ENCODE measurements around the gene NAV2. TPM values are rescaled to one million over a fixed set of nuclear protein-coding genes. Genes with fewer than 3 reads are reported as not detected.

The NAV2 gene
- total and polyA plus RNA-seq, 2 donors = 2.0 to 5.8 TPM

DNA sequence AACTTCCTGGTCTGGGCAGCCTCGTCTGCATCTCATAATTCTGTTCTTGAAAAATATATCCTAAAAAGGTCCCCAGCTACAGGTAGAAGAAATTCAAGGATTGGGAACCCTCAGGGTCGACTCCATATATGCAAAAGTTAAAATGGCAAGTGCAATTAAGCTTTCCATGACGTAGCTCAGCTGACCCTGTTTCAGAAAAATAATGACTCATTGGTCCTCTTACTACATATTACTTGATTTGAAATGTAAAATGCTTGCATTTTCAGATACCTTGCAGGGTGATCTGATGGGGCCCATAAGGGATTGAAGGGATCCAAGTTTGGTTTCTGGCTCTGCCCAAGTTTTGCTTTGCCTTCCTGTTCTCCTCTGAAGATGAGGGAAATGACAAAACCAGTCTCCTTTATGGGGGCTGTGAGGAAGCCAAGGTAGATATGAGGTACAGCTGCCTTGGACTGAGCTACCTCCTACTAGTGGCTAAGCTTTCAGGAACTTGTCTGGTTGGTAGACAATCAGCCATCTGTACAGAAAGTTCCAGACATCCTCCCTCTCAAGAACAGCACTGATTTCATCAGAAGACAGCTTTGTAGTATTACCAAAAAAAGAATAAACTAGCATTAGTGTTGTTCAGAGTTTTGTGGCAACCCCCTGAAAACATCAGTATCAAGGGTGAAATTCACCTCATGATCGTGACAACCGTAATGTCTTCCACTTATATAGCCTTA lies 270.3 kb downstream of the NAV2 start:
- no peak overlapping the region for H3K4me3 ChIP-seq (ENCODE audit: low read length in 2 of 2)

DNA sequence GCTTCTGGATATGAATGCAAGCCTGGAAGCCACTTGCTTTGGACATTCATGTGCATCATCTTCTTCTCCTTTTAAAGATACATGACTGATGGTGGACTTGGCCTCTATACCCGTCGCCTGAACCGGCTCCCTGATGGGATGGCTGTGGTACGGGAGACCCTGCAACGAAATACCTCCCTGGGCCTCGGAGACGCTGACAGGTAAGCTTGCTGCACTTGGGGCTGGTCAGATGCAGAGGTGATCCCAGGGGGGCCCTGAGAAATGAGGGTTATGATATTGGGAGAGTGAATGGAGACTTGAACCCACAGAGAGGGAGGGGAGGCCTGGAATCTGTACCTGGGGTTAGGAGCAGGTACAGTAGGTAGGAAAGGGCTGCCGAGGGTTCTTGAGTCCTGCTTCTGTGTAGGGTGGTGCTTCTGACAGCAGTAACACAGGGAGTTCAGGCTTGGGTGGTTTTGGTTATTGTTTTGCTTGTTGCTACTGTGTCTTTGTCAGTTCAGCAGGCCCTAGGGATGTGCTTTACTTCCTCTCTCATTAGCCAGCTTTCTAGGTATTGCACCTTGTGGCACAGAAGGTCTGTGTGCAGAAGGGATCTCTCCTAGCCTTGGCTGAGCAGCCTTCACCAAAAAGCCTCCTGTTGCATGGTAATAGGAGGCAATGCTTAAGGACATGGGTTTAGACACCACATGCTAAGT lies 271.6 kb downstream of the NAV2 start:
- WGBS = 96% methylated on average over 8 of the region's 8 CpGs
- Histone ChIP-seq H3K4me1 (ENCODE audit: control insufficient read depth in 2 of 2, insufficient read depth in 2 of 2, low read length in 2 of 2) (peaks cover 0 to 5% of the 10 kb centered on the region in 2 donors), H3K27me3 (ENCODE audit: control insufficient read depth in 2 of 2, insufficient read depth in 1 of 2, low read length in 1 of 2) (no peaks in the 10 kb centered on the region), H3K9me3 (ENCODE audit: control insufficient read depth in 2 of 2, insufficient read depth in 1 of 2, low read length in 1 of 2) (no peaks in the 10 kb centered on the region), H3K36me3 (ENCODE audit: control insufficient read depth in 2 of 2, insufficient read depth in 2 of 2, low read length in 1 of 2) (no peaks in the 10 kb centered on the region), H3K4me3 (ENCODE audit: low read length in 2 of 2) (no peak overlapping the region), H3K27ac (ENCODE audit: low read depth in 1 of 2, low read length in 1 of 2) (no peak overlapping the region)
- DNase-seq (ENCODE audit: low read depth in 6 of 9, low spot score in 9 of 9) = no peak

More for the DNA sequence above, 270.3 kb downstream of the NAV2 start:
- Histone ChIP-seq H3K9me3 (ENCODE audit: control insufficient read depth in 2 of 2, insufficient read depth in 1 of 2, low read length in 1 of 2) (no peaks in the 10 kb centered on the region), H3K27ac (ENCODE audit: low read depth in 1 of 2, low read length in 1 of 2) (no peak overlapping the region), H3K27me3 (ENCODE audit: control insufficient read depth in 2 of 2, insufficient read depth in 1 of 2, low read length in 1 of 2) (no peaks in the 10 kb centered on the region), H3K36me3 (ENCODE audit: control insufficient read depth in 2 of 2, insufficient read depth in 2 of 2, low read length in 1 of 2) (no peaks in the 10 kb centered on the region), H3K4me1 (ENCODE audit: control insufficient read depth in 2 of 2, insufficient read depth in 2 of 2, low read length in 2 of 2) (peaks cover 0 to 6% of the 10 kb centered on the region in 2 donors)
- WGBS = 88% methylated on average over 5 of the region's 5 CpGs
- no peak for DNase-seq (ENCODE audit: low read depth in 6 of 9, low spot score in 9 of 9)

DNA sequence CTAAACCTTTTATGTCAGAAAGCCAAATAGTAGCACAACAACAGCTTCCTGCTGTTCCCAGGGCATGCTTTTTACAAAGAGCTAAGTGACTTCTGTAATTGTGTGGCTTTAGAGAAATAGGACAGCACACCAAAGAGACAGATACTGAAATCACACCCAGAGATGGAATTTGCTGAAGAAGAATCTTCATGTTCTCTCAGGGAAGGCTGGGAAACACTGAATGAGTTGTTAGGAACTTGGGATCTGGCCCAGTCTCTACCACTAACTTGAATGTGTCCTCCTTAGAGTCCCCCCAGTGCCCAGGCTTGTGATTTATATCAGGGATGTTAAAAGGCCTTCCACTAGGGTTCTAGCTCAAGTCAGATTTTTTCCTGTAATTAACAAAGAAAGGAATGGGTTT lies 272.5 kb downstream of the NAV2 start:
- no peaks in the 10 kb centered on the region for H3K4me1 ChIP-seq (ENCODE audit: control insufficient read depth in 2 of 2, insufficient read depth in 2 of 2, low read length in 2 of 2)
- no peak overlapping the region for H3K4me3 ChIP-seq (ENCODE audit: low read length in 2 of 2)
- no peaks in the 10 kb centered on the region for H3K36me3 ChIP-seq (ENCODE audit: control insufficient read depth in 2 of 2, insufficient read depth in 2 of 2, low read length in 1 of 2)
- no peaks in the 10 kb centered on the region for H3K27me3 ChIP-seq (ENCODE audit: control insufficient read depth in 2 of 2, insufficient read depth in 1 of 2, low read length in 1 of 2)
- no peak for DNase-seq (ENCODE audit: low read depth in 6 of 9, low spot score in 9 of 9)
- H3K27ac ChIP-seq (ENCODE audit: low read depth in 1 of 2, low read length in 1 of 2) = no peak overlapping the region
- H3K9me3 ChIP-seq (ENCODE audit: control insufficient read depth in 2 of 2, insufficient read depth in 1 of 2, low read length in 1 of 2) = no peaks in the 10 kb centered on the region

DNA sequence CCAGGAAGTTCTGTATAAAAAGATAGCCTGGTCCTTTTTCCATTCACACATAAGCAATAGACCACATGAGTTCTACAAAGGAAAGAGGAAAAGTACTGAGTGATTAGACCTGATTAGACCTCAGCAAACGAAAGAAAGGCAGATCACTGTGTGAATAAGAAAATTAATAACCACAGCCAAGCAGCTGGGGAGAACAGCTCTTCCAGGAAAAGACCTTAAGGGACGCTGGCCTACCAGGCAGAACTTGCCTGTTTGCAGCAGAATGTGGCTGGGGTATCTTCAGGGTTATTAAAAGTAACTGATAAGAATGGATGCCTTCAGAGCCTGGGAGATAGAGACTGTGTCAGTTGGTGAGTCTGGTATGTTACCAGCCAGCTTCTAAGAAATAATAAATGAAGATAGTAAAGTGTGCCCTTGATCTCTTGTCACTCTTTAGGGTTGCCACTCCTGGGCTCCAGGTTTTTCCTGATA lies 274.7 kb downstream of the NAV2 start:
- Histone ChIP-seq H3K4me3 (ENCODE audit: low read length in 2 of 2) (no peak overlapping the region), H3K27me3 (ENCODE audit: control insufficient read depth in 2 of 2, insufficient read depth in 1 of 2, low read length in 1 of 2) (no peaks in the 10 kb centered on the region), H3K4me1 (ENCODE audit: control insufficient read depth in 2 of 2, insufficient read depth in 2 of 2, low read length in 2 of 2) (no peaks in the 10 kb centered on the region), H3K36me3 (ENCODE audit: control insufficient read depth in 2 of 2, insufficient read depth in 2 of 2, low read length in 1 of 2) (no peaks in the 10 kb centered on the region), H3K27ac (ENCODE audit: low read depth in 1 of 2, low read length in 1 of 2) (no peak overlapping the region), H3K9me3 (ENCODE audit: control insufficient read depth in 2 of 2, insufficient read depth in 1 of 2, low read length in 1 of 2) (no peaks in the 10 kb centered on the region)
- WGBS = 63% methylated on average over 2 of the region's 2 CpGs
- no peak for DNase-seq (ENCODE audit: low read depth in 6 of 9, low spot score in 9 of 9)

DNA sequence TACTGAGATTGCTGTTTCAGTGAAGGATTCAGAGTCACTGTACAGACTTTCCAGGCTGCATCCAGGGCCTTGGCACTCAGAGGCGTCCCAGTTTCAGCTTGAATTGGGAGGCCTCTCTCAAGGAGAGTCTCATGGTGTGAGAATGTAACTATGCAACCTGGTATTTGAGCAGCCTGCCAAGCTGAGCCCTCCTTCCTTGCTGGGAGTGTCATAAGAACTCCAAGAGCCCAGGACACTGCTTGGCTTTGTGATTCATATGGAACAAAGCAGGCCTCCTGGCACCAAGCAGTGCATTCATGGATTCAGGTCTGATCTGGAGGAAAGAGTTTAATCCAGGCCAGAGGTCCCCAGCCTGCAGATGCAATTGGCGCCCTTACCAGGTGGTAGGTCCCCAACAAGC lies 276.0 kb downstream of the NAV2 start:
- H3K27ac ChIP-seq (ENCODE audit: low read depth in 1 of 2, low read length in 1 of 2) = no peak overlapping the region

DNA sequence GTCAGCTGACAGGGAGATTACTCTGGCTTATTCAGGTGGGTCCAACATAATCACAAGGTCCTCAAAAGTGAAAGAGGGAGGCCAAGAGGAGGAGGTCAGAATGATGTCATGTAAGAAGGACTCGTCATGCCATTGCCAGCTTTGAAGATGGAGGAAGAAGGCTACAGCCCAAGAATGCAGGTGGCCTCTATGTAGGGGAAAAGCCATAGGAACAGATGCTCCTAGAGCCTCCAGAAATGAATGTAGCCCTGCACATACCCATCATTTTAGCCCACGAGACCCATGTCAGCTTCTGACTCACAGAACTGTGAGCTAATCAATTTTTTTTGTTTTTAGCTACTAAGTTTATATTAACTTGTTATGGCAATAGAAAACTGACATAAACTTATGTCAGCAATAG lies 276.6 kb downstream of the NAV2 start:
- Histone ChIP-seq H3K9me3 (ENCODE audit: control insufficient read depth in 2 of 2, insufficient read depth in 1 of 2, low read length in 1 of 2) (no peaks in the 10 kb centered on the region), H3K4me1 (ENCODE audit: control insufficient read depth in 2 of 2, insufficient read depth in 2 of 2, low read length in 2 of 2) (no peaks in the 10 kb centered on the region), H3K27ac (ENCODE audit: low read depth in 1 of 2, low read length in 1 of 2) (no peak overlapping the region), H3K4me3 (ENCODE audit: low read length in 2 of 2) (no peak overlapping the region), H3K36me3 (ENCODE audit: control insufficient read depth in 2 of 2, insufficient read depth in 2 of 2, low read length in 1 of 2) (no peaks in the 10 kb centered on the region), H3K27me3 (ENCODE audit: control insufficient read depth in 2 of 2, insufficient read depth in 1 of 2, low read length in 1 of 2) (no peaks in the 10 kb centered on the region)
- DNase-seq (ENCODE audit: low read depth in 6 of 9, low spot score in 9 of 9) = no peak
- WGBS = 91% methylated on average over 2 of the region's 2 CpGs

More for the DNA sequence above, 276.0 kb downstream of the NAV2 start:
- Histone ChIP-seq H3K9me3 (ENCODE audit: control insufficient read depth in 2 of 2, insufficient read depth in 1 of 2, low read length in 1 of 2) (no peaks in the 10 kb centered on the region), H3K27me3 (ENCODE audit: control insufficient read depth in 2 of 2, insufficient read depth in 1 of 2, low read length in 1 of 2) (no peaks in the 10 kb centered on the region), H3K4me3 (ENCODE audit: low read length in 2 of 2) (no peak overlapping the region), H3K4me1 (ENCODE audit: control insufficient read depth in 2 of 2, insufficient read depth in 2 of 2, low read length in 2 of 2) (no peaks in the 10 kb centered on the region), H3K36me3 (ENCODE audit: control insufficient read depth in 2 of 2, insufficient read depth in 2 of 2, low read length in 1 of 2) (no peaks in the 10 kb centered on the region)
- DNase-seq (ENCODE audit: low read depth in 6 of 9, low spot score in 9 of 9) = no peak
- WGBS = 47% methylated on average over 2 of the region's 2 CpGs

DNA sequence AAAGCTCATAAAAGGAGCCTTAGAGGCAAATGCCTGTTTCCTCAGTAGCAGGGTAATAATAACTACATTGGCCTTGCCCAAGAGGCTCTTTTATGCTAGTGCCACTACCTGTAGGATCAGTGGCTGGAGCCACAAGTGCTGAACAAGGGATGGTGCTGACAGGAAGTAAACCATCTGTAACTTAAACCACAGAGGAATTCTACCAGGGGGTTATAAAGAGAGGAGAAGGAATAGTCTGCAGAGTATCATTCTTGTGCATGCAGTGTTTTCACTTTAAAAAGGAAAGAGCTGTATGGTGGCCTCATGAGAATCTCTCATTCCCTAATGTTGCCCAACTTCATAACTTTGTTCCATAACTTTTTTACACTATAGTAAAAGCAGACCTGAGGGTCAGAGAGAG lies 279.5 kb downstream of the NAV2 start:
- Histone ChIP-seq H3K27me3 (ENCODE audit: control insufficient read depth in 2 of 2, insufficient read depth in 1 of 2, low read length in 1 of 2) (no peaks in the 10 kb centered on the region), H3K27ac (ENCODE audit: low read depth in 1 of 2, low read length in 1 of 2) (no peak overlapping the region), H3K9me3 (ENCODE audit: control insufficient read depth in 2 of 2, insufficient read depth in 1 of 2, low read length in 1 of 2) (no peaks in the 10 kb centered on the region), H3K4me1 (ENCODE audit: control insufficient read depth in 2 of 2, insufficient read depth in 2 of 2, low read length in 2 of 2) (no peaks in the 10 kb centered on the region), H3K4me3 (ENCODE audit: low read length in 2 of 2) (no peak overlapping the region), H3K36me3 (ENCODE audit: control insufficient read depth in 2 of 2, insufficient read depth in 2 of 2, low read length in 1 of 2) (no peaks in the 10 kb centered on the region)
- DNase-seq (ENCODE audit: low read depth in 6 of 9, low spot score in 9 of 9) = no peak

DNA sequence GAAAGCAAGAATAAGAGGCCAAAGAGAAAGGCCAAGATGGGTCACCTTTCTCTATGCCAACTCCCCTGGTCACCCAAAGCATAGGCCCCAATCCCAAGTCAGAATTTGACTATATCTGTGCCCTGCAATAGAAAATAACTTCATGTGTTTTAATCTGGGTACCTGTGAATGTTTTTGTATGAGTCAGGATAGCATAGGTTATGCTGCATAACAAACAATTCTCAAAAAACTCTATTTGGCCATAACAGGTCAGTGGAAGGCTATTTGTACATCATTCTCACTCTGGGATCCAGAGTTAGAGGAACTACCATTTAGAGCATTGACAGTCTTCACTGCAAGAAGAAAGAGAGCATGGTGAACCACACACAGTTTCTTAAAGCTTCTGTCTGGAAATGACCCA lies 280.4 kb downstream of the NAV2 start:
- H3K27ac ChIP-seq (ENCODE audit: low read depth in 1 of 2, low read length in 1 of 2) = no peak overlapping the region

DNA sequence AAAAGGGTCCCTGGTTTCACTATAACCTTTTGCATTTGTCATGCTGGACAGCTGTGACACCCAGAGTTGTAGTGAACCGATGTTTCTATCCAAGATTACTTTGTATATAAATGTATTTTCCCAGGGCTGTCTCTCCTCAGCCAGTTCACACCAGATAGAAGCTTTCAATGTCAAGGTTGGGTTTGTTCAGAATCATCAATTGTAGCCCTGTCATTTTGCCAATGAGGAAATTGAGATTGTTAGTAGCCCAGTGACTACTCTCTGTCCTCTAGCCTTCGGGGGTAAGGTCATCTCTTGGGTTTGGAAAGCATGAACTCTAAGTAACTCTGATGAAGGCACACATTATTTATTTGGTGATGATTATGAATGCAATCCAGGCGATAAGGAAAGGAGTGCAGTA lies 282.0 kb downstream of the NAV2 start:
- H3K4me1 ChIP-seq (ENCODE audit: control insufficient read depth in 2 of 2, insufficient read depth in 2 of 2, low read length in 2 of 2) = no peaks in the 10 kb centered on the region
- H3K27me3 ChIP-seq (ENCODE audit: control insufficient read depth in 2 of 2, insufficient read depth in 1 of 2, low read length in 1 of 2) = no peaks in the 10 kb centered on the region
- H3K36me3 ChIP-seq (ENCODE audit: control insufficient read depth in 2 of 2, insufficient read depth in 2 of 2, low read length in 1 of 2) = no peaks in the 10 kb centered on the region
- H3K9me3 ChIP-seq (ENCODE audit: control insufficient read depth in 2 of 2, insufficient read depth in 1 of 2, low read length in 1 of 2) = no peaks in the 10 kb centered on the region
- DNase-seq (ENCODE audit: low read depth in 6 of 9, low spot score in 9 of 9) = no peak
- 93% methylated on average over 3 of the region's 3 CpGs for WGBS
- no peak overlapping the region for H3K27ac ChIP-seq (ENCODE audit: low read depth in 1 of 2, low read length in 1 of 2)
- H3K4me3 ChIP-seq (ENCODE audit: low read length in 2 of 2) = no peak overlapping the region

More for the DNA sequence above, 280.4 kb downstream of the NAV2 start:
- H3K4me3 ChIP-seq (ENCODE audit: low read length in 2 of 2) = no peak overlapping the region
- no peak for DNase-seq (ENCODE audit: low read depth in 6 of 9, low spot score in 9 of 9)
- H3K36me3 ChIP-seq (ENCODE audit: control insufficient read depth in 2 of 2, insufficient read depth in 2 of 2, low read length in 1 of 2) = no peaks in the 10 kb centered on the region
- no peaks in the 10 kb centered on the region for H3K4me1 ChIP-seq (ENCODE audit: control insufficient read depth in 2 of 2, insufficient read depth in 2 of 2, low read length in 2 of 2)
- no peaks in the 10 kb centered on the region for H3K9me3 ChIP-seq (ENCODE audit: control insufficient read depth in 2 of 2, insufficient read depth in 1 of 2, low read length in 1 of 2)
- H3K27me3 ChIP-seq (ENCODE audit: control insufficient read depth in 2 of 2, insufficient read depth in 1 of 2, low read length in 1 of 2) = no peaks in the 10 kb centered on the region

All from thymus (tissue), 11 donors.